ENCODE data around the gene ADAD2. TPM values are rescaled to one million over a fixed set of nuclear protein-coding genes. Genes with fewer than 3 reads are reported as not detected.

ADAD2 gene
- total and polyA plus RNA-seq, 10 of the 15 experiments (the other 5 are each of a cell fraction or from before 2014, with no cell fraction given), result 0.44 to 0.68 (median 0.51) TPM; not detected in 7

DNA sequence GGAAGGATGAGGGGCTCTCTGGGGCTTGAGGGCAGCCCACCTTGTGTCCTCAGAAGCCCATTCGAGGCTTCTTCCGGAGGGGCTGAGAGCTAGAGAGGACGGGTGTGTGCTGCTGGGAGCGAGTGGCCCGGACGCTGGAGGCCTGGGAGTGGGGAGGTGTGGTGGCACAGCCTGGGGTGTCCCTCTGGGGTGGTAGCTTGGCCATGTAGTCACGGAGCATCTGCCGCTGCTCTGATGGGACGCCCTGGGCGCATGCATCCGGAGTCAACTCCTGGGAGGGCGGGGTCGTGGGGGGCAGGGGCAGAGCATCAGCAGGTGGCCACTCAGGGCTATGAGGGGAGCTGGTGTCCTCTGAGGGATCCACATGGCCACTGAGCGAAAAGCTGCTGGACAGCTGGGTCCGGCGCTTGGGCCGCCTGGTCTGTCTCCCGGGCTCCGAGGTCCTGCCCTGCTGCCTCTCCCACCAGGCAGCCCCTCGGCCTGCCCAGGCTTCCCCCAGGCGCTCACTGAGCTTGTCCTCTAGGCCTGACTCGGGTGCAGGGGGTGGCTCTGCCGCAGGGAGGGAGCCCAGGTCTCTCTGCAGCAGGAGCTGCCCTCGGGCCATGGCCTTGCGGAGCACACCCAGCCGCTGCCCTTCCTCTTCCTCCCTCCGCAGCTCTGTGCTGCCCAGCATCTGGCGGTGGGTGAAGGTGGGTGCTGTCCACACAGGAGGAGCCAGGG, 11.9 kb upstream of the ADAD2 start:
- ATAC-seq, result no peak
- peaks cover 5 to 20% of the 10 kb centered on the region in 2 experiments; a peak in 3 of 4 replicates for H3K36me3 ChIP-seq (ENCODE audit: control insufficient read depth in 2 of 2, insufficient read depth in 2 of 2, low read length in 1 of 2)

More for the DNA sequence above, 11.9 kb upstream of the ADAD2 start:
- DNase-seq (ENCODE audit: low read depth, low spot score) (no peak), FAIRE-seq (no peak)
- no peak overlapping the region for H3K9ac ChIP-seq (ENCODE audit: control insufficient read depth, insufficient read depth, low read length)
- no TSS peak for BruUV-seq (replicated peaks)
- intact Hi-C loops (cut with micrococcal nuclease; ENCODE audit: unreplicated experiment), result no loop called here
- 94% methylated on average over 20 of the region's 28 CpGs for WGBS (ENCODE audit: insufficient coverage, insufficient replicate concordance, low lambda C conversion rate, missing lambda C conversion rate)
- no peak overlapping the region for H3K4me2 ChIP-seq (ENCODE audit: control insufficient read depth, insufficient read depth)
- peaks cover 13% of the 10 kb centered on the region for H3K4me1 ChIP-seq (ENCODE audit: control insufficient read depth, insufficient read depth, low read length)
- RAD21 ChIA-PET (ENCODE audit: unreplicated experiment), result interaction anchor here (0.9 kb wide), 1 partner anchor 93 kb away, joined by 3 read pairs; no protein-coding TSS in a partner anchor
- CTCF ChIA-PET, result interaction anchor here (1.1 to 7.1 kb wide), 4 partner anchors 7 to 113 kb away, joined by 3 to 82 read pairs (median 17); partner anchors contain the start of gene TAF1C
- H2AFZ ChIP-seq (ENCODE audit: control insufficient read depth, low read depth, low read length), result no peak overlapping the region
- SMC1A ChIA-PET (ENCODE audit: uncharacterized antibody, unreplicated experiment), result interaction anchor here (1.1 kb wide), 1 partner anchor 8 kb away, joined by 4 read pairs; the partner anchor contains the start of gene TAF1C
- no peaks in the 10 kb centered on the region for H4K20me1 ChIP-seq (ENCODE audit: control insufficient read depth, insufficient read depth)
- H3K27ac ChIP-seq (ENCODE audit: control insufficient read depth, insufficient read depth), result no peak overlapping the region
- no peak overlapping the region for H3K4me3 ChIP-seq
- H3K79me2 ChIP-seq (ENCODE audit: control insufficient read depth, insufficient read depth, low read length), result no peaks in the 10 kb centered on the region
- no peaks in the 10 kb centered on the region for H3K9me3 ChIP-seq (replicated peaks; ENCODE audit: control insufficient read depth, insufficient read depth, low read length)
- POLR2A ChIA-PET, result interaction anchor here (0.6 kb wide), 1 partner anchor 276 kb away, joined by 5 read pairs; no protein-coding TSS in a partner anchor
- TF ChIP-seq, protein P1, sequence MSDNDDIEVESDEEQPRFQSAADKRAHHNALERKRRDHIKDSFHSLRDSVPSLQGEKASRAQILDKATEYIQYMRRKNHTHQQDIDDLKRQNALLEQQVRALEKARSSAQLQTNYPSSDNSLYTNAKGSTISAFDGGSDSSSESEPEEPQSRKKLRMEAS (IDR thresholded peaks at IDR 0.05; ENCODE audit: low read depth, low read length), result no peak
- TF ChIP-seq, protein P2, sequence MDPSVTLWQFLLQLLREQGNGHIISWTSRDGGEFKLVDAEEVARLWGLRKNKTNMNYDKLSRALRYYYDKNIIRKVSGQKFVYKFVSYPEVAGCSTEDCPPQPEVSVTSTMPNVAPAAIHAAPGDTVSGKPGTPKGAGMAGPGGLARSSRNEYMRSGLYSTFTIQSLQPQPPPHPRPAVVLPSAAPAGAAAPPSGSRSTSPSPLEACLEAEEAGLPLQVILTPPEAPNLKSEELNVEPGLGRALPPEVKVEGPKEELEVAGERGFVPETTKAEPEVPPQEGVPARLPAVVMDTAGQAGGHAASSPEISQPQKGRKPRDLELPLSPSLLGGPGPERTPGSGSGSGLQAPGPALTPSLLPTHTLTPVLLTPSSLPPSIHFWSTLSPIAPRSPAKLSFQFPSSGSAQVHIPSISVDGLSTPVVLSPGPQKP (IDR thresholded peaks at IDR 0.05; ENCODE audit: low read depth, low read length), result no peak
- TF ChIP-seq, protein P3, sequence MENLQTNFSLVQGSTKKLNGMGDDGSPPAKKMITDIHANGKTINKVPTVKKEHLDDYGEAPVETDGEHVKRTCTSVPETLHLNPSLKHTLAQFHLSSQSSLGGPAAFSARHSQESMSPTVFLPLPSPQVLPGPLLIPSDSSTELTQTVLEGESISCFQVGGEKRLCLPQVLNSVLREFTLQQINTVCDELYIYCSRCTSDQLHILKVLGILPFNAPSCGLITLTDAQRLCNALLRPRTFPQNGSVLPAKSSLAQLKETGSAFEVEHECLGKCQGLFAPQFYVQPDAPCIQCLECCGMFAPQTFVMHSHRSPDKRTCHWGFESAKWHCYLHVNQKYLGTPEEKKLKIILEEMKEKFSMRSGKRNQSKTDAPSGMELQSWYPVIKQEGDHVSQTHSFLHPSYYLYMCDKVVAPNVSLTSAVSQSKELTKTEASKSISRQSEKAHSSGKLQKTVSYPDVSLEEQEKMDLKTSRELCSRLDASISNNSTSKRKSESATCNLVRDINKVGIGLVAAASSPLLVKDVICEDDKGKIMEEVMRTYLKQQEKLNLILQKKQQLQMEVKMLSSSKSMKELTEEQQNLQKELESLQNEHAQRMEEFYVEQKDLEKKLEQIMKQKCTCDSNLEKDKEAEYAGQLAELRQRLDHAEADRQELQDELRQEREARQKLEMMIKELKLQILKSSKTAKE (IDR thresholded peaks at IDR 0.05; ENCODE audit: low read depth, poor library complexity, severe bottlenecking), result no peak
- no peak for TF ChIP-seq CHD1 (IDR thresholded peaks at IDR 0.05; ENCODE audit: low read depth, low read length)
- no peak for TF ChIP-seq GABPA (IDR thresholded peaks at IDR 0.05; ENCODE audit: low read depth)
- no peaks in the 10 kb centered on the region for H3K27me3 ChIP-seq (replicated peaks in 1 of 2; ENCODE audit: control insufficient read depth in 2 of 2, insufficient read depth in 2 of 2, low read length in 1 of 2)
- in situ Hi-C loops (cut with MboI), result no loop called here

All from GM12878 (cell line).